Keratinocyte (primary cell): ENCODE data around the gene ENGASE. TPM values are rescaled to one million over a fixed set of nuclear protein-coding genes. Genes with fewer than 3 reads are reported as not detected.

Source experiments
- DNase-seq: peaks from one replicate; pipeline ENCODE4 v3.0.0-alpha.2; 2011; ENCODE audit warnings: low read depth, missing footprints, low spot score
- FAIRE-seq: peaks from 2 replicates; lab custom pipeline; 2011; peaks lifted over from hg19 to GRCh38; lab: Jason Lieb, UNC
- H2AFZ ChIP-seq: 2 replicates; pipeline ENCODE4 v1.6.0; 2012; ENCODE audit warnings: low read length, control low read depth, inconsistent platforms; ENCODE audit not compliant: control insufficient read depth
- H3K27ac ChIP-seq: 2 replicates; pipeline ENCODE4 v1.5.1; 2011; ENCODE audit warnings: low read length; ENCODE audit not compliant: control insufficient read depth, insufficient read depth
- H3K27me3 ChIP-seq: 3 replicates; pipeline ENCODE4 v1.6.0; 2011; ENCODE audit warnings: low read length; ENCODE audit not compliant: control insufficient read depth, insufficient read depth; ENCODE audit errors: extremely low read depth
- H3K36me3 ChIP-seq, 2 experiments: 2 replicates in 1 of 2; 3 replicates in 1 of 2; pipeline ENCODE4 v1.5.1; 2011; ENCODE audit warnings: low read length in 2 of 2, mild to moderate bottlenecking in 1 of 2; ENCODE audit not compliant: control insufficient read depth in 2 of 2, insufficient read depth in 2 of 2; ENCODE audit errors: extremely low read depth in 1 of 2
- H3K4me1 ChIP-seq: 3 replicates; pipeline ENCODE4 v1.5.1; 2011; ENCODE audit warnings: low read length; ENCODE audit not compliant: control insufficient read depth, insufficient read depth; ENCODE audit errors: extremely low read depth
- H3K4me2 ChIP-seq: 3 replicates; pipeline ENCODE4 v1.6.0; 2011; ENCODE audit warnings: low read depth, low read length; ENCODE audit not compliant: control insufficient read depth, insufficient read depth; ENCODE audit errors: extremely low read depth
- H3K4me3 ChIP-seq, 3 experiments: fragments of 200-600 bp in 1 of 3; sonication (generic) in 1 of 3; 2 replicates in 2 of 3; 3 replicates in 1 of 3; pipeline ENCODE4 v1.5.1; 2011 to 2016; ENCODE audit warnings: low read length in 3 of 3, mild to moderate bottlenecking in 3 of 3, control low read depth in 2 of 3, inconsistent platforms in 1 of 3, low read depth in 1 of 3, mixed read lengths in 1 of 3, mixed run types in 1 of 3, moderate library complexity in 1 of 3; ENCODE audit not compliant: control insufficient read depth in 2 of 3, insufficient read depth in 2 of 3; ENCODE audit errors: extremely low read depth in 1 of 3
- H3K79me2 ChIP-seq: 2 replicates; pipeline ENCODE4 v1.6.0; 2012; ENCODE audit warnings: low read length; ENCODE audit not compliant: control insufficient read depth, insufficient read depth
- H3K9ac ChIP-seq: 3 replicates; pipeline ENCODE4 v1.6.0; 2011; ENCODE audit warnings: low read length; ENCODE audit not compliant: control insufficient read depth, insufficient read depth; ENCODE audit errors: extremely low read depth
- H3K9me1 ChIP-seq: 3 replicates; pipeline ENCODE4 v1.6.0; 2011; ENCODE audit warnings: low read length; ENCODE audit not compliant: control insufficient read depth, insufficient read depth; ENCODE audit errors: extremely low read depth
- H3K9me3 ChIP-seq: 2 replicates; pipeline ENCODE4 v1.5.1; 2012; ENCODE audit warnings: low read depth, low read length; ENCODE audit not compliant: control insufficient read depth
- H4K20me1 ChIP-seq: 3 replicates; pipeline ENCODE4 v1.6.0; 2011; ENCODE audit warnings: low read length; ENCODE audit not compliant: control insufficient read depth, insufficient read depth; ENCODE audit errors: extremely low read depth
- CTCF ChIP-seq, 3 experiments: IDR thresholded peaks in 1 of 3; conservative IDR thresholded peaks in 1 of 3; optimal IDR thresholded peaks in 1 of 3; 2 replicates in 2 of 3; 3 replicates in 1 of 3; pipeline versions ENCODE3 to v1.5.1; 2011; ENCODE audit warnings: low read length in 3 of 3, mild to moderate bottlenecking in 3 of 3, moderate library complexity in 2 of 3, control low read depth in 1 of 3, inconsistent platforms in 1 of 3; ENCODE audit not compliant: insufficient read depth in 2 of 3; ENCODE audit errors: extremely low read depth in 1 of 3
- EZH2 ChIP-seq: IDR thresholded peaks from one replicate; pipeline ENCODE4 v1.6.1; 2012; ENCODE audit warnings: inconsistent platforms, mild to moderate bottlenecking, low read length, moderate library complexity
- dilution Hi-C: fragments of 300-500 bp; cut with MboI; formaldehyde crosslinking; loops from one replicate; pipeline ENCODE4 v1.7.0; 2020; ENCODE audit warnings: low sequenced_read_pairs; ENCODE audit not compliant: extremely low pct_ligation_motif_present
- polyA plus RNA-seq, 5 experiments: library from polyadenylated mRNA; depleted of rRNA in 3 of 5; stranded (reverse) in 3 of 5; stranded (forward) in 1 of 5; unstranded in 1 of 5; fragments of >200 nt; gene quantifications; 1 replicate in 1 of 5; 2 replicates in 3 of 5; 3 replicates in 1 of 5; pipeline versions ENCODE4 v1.2.1 to v1.2.3, GENCODE V29; 2011 to 2012; ENCODE audit warnings: missing spikeins in 2 of 5, low read depth in 1 of 5, low replicate concordance in 1 of 5

The ENGASE gene
- polyA plus RNA-seq, 1 donor (not counting 4 experiments of a cell fraction or from before 2014, with no cell fraction given): 6.6 TPM

- Histone ChIP-seq H3K4me1 (peaks cover 5% of the 10 kb centered on the region), H3K9ac (no peak overlapping the region), H3K4me2 (no peak overlapping the region), H2AFZ (no peak overlapping the region), H3K36me3 (no peaks in the 10 kb centered on the region), H4K20me1 (no peaks in the 10 kb centered on the region), H3K4me3 (no peak overlapping the region), H3K79me2 (no peaks in the 10 kb centered on the region), H3K9me3 (no peaks in the 10 kb centered on the region), H3K9me1 (no peaks in the 10 kb centered on the region), H3K27ac (no peak overlapping the region), H3K27me3 (peaks cover 66% of the 10 kb centered on the region)
- DNase-seq (no peak), FAIRE-seq (no peak)
- dilution Hi-C loops: no loop called here
- TF ChIP-seq EZH2 (no peak), CTCF (optimal IDR thresholded peaks at IDR 0.05 in 1 of 3, IDR thresholded peaks at IDR 0.05 in 1 of 3, conservative IDR thresholded peaks at IDR 0.05 in 1 of 3; ENCODE audit: extremely low read depth in 1 of 3, insufficient read depth in 2 of 3, low read length in 3 of 3) (no peak)
These were observed 20.9 kb downstream of the ENGASE start for GRCh38 chr17:79095345-79096055.

DNA sequence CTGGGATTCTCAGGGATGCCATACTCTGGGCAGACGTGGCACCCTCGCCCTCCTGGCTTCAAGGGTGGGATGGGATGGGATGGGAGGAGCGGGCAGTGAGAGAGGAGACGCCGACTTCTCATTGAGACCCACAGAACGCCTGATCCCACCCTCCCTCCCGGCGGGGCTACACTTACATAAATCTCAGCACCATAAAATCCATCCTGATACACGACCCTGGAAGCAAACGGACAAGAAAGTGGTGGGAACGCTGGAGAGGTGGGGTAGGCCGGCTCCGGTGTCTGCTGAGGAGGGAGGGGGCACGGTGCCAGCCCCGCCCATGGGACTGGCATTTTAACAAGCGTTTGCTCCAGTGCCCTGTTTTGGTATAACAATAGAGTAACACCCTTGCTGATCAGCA lies 21.9 kb downstream of the ENGASE start:
- FAIRE-seq: no peak
- H3K4me3 ChIP-seq: no peak overlapping the region
- H3K79me2 ChIP-seq: no peaks in the 10 kb centered on the region
- dilution Hi-C loops: no loop called here
- no peak overlapping the region for H3K4me2 ChIP-seq
- H3K9me1 ChIP-seq: no peaks in the 10 kb centered on the region
- no peak for DNase-seq
- no peaks in the 10 kb centered on the region for H3K36me3 ChIP-seq
- peaks cover 76% of the 10 kb centered on the region for H3K27me3 ChIP-seq
- no peak overlapping the region for H3K9ac ChIP-seq
- no peaks in the 10 kb centered on the region for H3K9me3 ChIP-seq
- H4K20me1 ChIP-seq: no peaks in the 10 kb centered on the region
- no peak overlapping the region for H2AFZ ChIP-seq
- H3K4me1 ChIP-seq: no peaks in the 10 kb centered on the region
- H3K27ac ChIP-seq: no peak overlapping the region
- peak; percentile 18 for TF ChIP-seq EZH2
- TF ChIP-seq CTCF (optimal IDR thresholded peaks at IDR 0.05 in 1 of 3, IDR thresholded peaks at IDR 0.05 in 1 of 3, conservative IDR thresholded peaks at IDR 0.05 in 1 of 3; ENCODE audit: extremely low read depth in 1 of 3, insufficient read depth in 2 of 3, low read length in 3 of 3): no peak
